Natural killer cell (primary cell): ENCODE data around the gene LYST. TPM values are rescaled to one million over a fixed set of nuclear protein-coding genes. Genes with fewer than 3 reads are reported as not detected.
"Not testable (repeated sequence)": the region's sequence is repeated elsewhere in the genome, so short reads cannot be mapped to it uniquely, and the experiment has no call there.

Experiments
- ATAC-seq, 3 donors: fragments of 150-1000 bp in 2 of 3; fragments of 200-7000 bp in 1 of 3; cut with Tn5 transposase; 1 replicate in 1 of 3; 2 replicates in 2 of 3; pipeline ENCODE4 v1.10.0; 2021; ENCODE audit warnings: mild to moderate bottlenecking in 2 of 3, moderate library complexity in 2 of 3
- DNase-seq, 2 donors: peaks; one replicate each; pipeline versions ENCODE4 v3.0.0 to v3.0.0-alpha.2; 2013 to 2021; ENCODE audit warnings: mixed read lengths in 1 of 2
- H3K27ac ChIP-seq: one replicate; pipeline ENCODE4 v1.5.1; 2013; ENCODE audit warnings: mild to moderate bottlenecking, low read length
- H3K27me3 ChIP-seq: one replicate; pipeline ENCODE4 v1.6.1; 2013; ENCODE audit warnings: low read length; ENCODE audit not compliant: control insufficient read depth, insufficient read depth
- H3K36me3 ChIP-seq: one replicate; pipeline ENCODE4 v1.6.1; 2013; ENCODE audit warnings: low read length; ENCODE audit not compliant: control insufficient read depth, insufficient read depth
- H3K4me1 ChIP-seq: one replicate; pipeline ENCODE4 v1.6.1; 2013; ENCODE audit warnings: low read length; ENCODE audit not compliant: control insufficient read depth, insufficient read depth
- H3K4me3 ChIP-seq: one replicate; pipeline ENCODE4 v1.5.1; 2013; ENCODE audit warnings: low read length
- H3K9me3 ChIP-seq: one replicate; pipeline ENCODE4 v1.6.1; 2013; ENCODE audit warnings: low read length; ENCODE audit not compliant: control insufficient read depth, insufficient read depth
- H3K27ac Mint-ChIP-seq, 2 donors: one replicate each; pipeline ENCODE4 v1.8.0; 2022; ENCODE audit warnings: mild to moderate bottlenecking in 2 of 2, mixed read lengths in 2 of 2, moderate library complexity in 1 of 2
- H3K27me3 Mint-ChIP-seq, 2 donors: one replicate each; pipeline ENCODE4 v1.8.0; 2022; ENCODE audit warnings: low read depth in 2 of 2, mixed read lengths in 2 of 2
- H3K36me3 Mint-ChIP-seq: one replicate; pipeline ENCODE4 v1.8.0; 2022; ENCODE audit warnings: mixed read lengths
- H3K4me1 Mint-ChIP-seq, 2 donors: one replicate each; pipeline ENCODE4 v1.8.0; 2022; ENCODE audit warnings: mixed read lengths in 2 of 2
- H3K4me3 Mint-ChIP-seq: one replicate; pipeline ENCODE4 v1.8.0; 2022; ENCODE audit warnings: mild to moderate bottlenecking, moderate library complexity, mixed read lengths
- H3K9me3 Mint-ChIP-seq, 2 donors: one replicate each; pipeline ENCODE4 v1.8.0; 2022; ENCODE audit warnings: mixed read lengths in 2 of 2
- WGBS: methylation state at CpG from one replicate; pipeline ENCODE4 v1.1.7; 2013; ENCODE audit warnings: missing lambda C conversion rate; ENCODE audit not compliant: insufficient coverage; 5-methylcytosine and 5-hydroxymethylcytosine counted together
- intact Hi-C: fragments of 100-400 bp; cut with micrococcal nuclease; formaldehyde crosslinking; loops from one replicate; pipeline ENCODE4 v1.14.2; 2022
- total RNA-seq, 4 donors: library from RNA; stranded (reverse); fragments of 120-200 nt in 1 of 4; gene quantifications; one replicate each; pipeline versions ENCODE4 v1.2.3 to v1.2.4, GENCODE V29; 2013 to 2022
- TF ChIP-seq, protein P1 (sequence below): fragments of 200-600 bp; IDR thresholded peaks from one replicate; pipeline ENCODE4 v1.8.0; 2022; ENCODE audit warnings: antibody characterized with exemption

Gene LYST
- total RNA-seq, 3 donors from 2014 or later (not counting 1 experiment from before 2014, with no cell fraction given), result 89.9 to 115 (median 93.6) TPM

DNA sequence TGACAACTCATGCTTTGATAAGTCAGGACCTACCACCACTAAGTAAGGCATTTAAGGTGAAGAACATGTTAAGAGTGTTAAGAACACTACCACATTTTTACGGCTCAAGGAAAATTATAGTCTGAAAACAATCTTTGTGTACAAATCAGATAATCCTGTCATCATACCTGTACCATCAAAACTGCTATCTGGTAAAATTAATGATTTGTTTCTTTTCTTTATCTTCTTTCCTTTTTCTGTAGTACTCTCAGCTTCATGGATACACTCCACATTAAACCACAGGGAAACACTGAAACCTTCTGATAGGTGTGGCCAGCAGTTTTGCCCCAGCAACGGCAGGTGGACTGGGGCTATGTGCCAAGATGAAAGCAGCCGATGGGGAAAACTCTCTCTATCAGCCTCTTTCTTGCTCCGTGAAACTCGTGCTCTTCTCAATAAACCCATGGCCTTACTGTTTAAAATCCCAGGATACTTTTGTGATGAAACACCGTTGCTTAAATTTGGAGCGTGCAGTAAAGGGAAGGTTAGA, 75.1 kb downstream of the LYST start:
- no peaks in the 10 kb centered on the region for H3K36me3 Mint-ChIP-seq
- no peaks in the 10 kb centered on the region for H3K4me1 ChIP-seq
- H3K27ac Mint-ChIP-seq, result no peak overlapping the region
- H3K4me3 Mint-ChIP-seq, result no peak overlapping the region
- intact Hi-C loops, result loop anchor here (5.0 kb wide), 1 partner anchor 51 kb away; no protein-coding TSS in a partner anchor
- H3K27ac ChIP-seq, result no peak overlapping the region
- H3K9me3 ChIP-seq, result no peaks in the 10 kb centered on the region
- DNase-seq (no peak), ATAC-seq (no peak)
- H3K27me3 ChIP-seq, result no peaks in the 10 kb centered on the region
- 98% methylated on average over 4 of the region's 7 CpGs for WGBS
- TF ChIP-seq, protein P1, sequence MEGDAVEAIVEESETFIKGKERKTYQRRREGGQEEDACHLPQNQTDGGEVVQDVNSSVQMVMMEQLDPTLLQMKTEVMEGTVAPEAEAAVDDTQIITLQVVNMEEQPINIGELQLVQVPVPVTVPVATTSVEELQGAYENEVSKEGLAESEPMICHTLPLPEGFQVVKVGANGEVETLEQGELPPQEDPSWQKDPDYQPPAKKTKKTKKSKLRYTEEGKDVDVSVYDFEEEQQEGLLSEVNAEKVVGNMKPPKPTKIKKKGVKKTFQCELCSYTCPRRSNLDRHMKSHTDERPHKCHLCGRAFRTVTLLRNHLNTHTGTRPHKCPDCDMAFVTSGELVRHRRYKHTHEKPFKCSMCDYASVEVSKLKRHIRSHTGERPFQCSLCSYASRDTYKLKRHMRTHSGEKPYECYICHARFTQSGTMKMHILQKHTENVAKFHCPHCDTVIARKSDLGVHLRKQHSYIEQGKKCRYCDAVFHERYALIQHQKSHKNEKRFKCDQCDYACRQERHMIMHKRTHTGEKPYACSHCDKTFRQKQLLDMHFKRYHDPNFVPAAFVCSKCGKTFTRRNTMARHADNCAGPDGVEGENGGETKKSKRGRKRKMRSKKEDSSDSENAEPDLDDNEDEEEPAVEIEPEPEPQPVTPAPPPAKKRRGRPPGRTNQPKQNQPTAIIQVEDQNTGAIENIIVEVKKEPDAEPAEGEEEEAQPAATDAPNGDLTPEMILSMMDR, result no peak
- H3K4me1 Mint-ChIP-seq, result peaks cover 0 to 5% of the 10 kb centered on the region in 2 donors
- no peaks in the 10 kb centered on the region for H3K27me3 Mint-ChIP-seq
- H3K9me3 Mint-ChIP-seq, result no peaks in the 10 kb centered on the region
- peaks cover 55% of the 10 kb centered on the region for H3K36me3 ChIP-seq
- H3K4me3 ChIP-seq, result no peak overlapping the region

DNA sequence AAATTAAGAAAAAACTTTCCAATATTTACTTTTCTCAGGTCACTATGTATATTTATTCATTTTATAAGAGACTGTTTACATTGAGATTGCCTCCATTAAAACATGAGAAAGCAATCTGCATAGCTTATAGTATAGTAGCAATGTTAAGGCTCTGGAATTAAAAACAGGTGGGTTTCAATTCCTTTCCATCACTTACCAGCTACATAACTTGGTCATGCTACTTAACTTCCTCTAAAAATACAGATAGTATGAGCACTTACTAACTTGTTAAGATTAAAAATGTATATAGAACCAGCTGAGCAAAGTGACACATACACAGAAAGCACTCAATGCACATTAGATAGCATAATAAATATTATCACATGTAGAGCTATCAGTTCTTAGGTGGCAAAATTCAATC, 76.6 kb downstream of the LYST start:
- Histone ChIP-seq H3K36me3 (peaks cover 62% of the 10 kb centered on the region), H3K4me3 (no peak overlapping the region), H3K4me1 (no peaks in the 10 kb centered on the region), H3K27ac (no peak overlapping the region), H3K9me3 (no peaks in the 10 kb centered on the region), H3K27me3 (no peaks in the 10 kb centered on the region)
- intact Hi-C loops, result loop anchor here (5.0 kb wide), 1 partner anchor 52 kb away; no protein-coding TSS in a partner anchor
- DNase-seq, result no peak
- Mint-ChIP-seq H3K4me1 (peaks cover 0 to 5% of the 10 kb centered on the region in 2 donors), H3K27me3 (no peaks in the 10 kb centered on the region), H3K9me3 (no peaks in the 10 kb centered on the region), H3K27ac (no peak overlapping the region), H3K36me3 (no peaks in the 10 kb centered on the region), H3K4me3 (no peak overlapping the region)
- TF ChIP-seq, protein P1, result no peak
- no peak for ATAC-seq

DNA sequence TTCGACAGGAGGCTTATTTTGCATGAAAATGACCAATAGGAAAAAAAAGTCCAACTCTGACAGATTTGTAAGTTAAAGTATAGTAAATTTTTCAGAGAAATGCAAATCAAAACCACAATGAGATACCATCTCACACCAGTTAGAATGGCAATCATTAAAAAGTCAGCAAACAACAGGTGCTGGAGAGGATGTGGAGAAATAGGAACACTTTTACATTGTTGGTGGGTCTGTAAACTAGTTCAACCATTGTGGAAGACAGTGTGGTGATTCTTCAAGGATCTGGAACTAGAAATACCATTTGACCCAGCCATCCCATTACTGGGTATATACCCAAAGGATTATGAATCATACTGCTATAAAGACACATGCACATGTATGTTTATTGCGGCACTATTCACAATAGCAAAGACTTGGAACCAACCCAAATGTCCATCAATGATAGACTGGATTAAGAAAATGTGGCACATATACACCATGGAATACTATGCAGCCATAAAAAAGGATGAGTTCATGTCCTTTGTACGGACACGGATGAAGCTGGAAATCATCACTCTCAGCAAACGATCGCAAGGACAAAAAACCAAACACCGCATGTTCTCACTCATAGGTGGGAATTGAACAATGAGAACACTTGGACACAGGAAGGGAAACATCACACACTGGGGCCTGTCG, 80.3 kb downstream of the LYST start:
- H3K27me3 Mint-ChIP-seq, H3K4me3 ChIP-seq, H3K4me3 Mint-ChIP-seq, H3K36me3 Mint-ChIP-seq, ATAC-seq, H3K27me3 ChIP-seq, intact Hi-C loops, H3K4me1 Mint-ChIP-seq, H3K27ac Mint-ChIP-seq, DNase-seq, H3K4me1 ChIP-seq, H3K27ac ChIP-seq, H3K9me3 ChIP-seq, H3K9me3 Mint-ChIP-seq: not testable (repeated sequence)
- 100% methylated on average over 2 of the region's 8 CpGs for WGBS
- peaks cover 66% of the 10 kb centered on the region for H3K36me3 ChIP-seq

DNA sequence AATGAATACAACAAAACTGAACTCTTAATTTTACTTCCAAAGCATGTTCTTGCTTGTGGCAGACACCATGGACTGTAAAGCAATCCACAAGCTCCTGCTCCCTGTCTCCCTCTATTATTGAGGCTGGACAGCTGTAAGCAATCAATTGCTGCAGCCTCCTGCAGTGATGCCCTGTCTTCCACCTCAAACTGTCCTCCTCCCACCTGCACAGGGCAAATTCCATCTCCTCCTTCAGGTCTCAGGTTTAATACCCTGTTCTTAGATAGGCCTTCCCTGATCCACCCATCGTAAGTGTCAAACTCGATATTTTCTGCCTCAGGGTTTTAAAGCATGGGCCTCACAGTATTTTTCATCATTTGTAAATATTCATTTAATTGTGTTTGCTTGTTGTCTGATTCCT, 81.8 kb downstream of the LYST start:
- TF ChIP-seq, protein P1, result no peak
- Histone ChIP-seq H3K4me1 (no peaks in the 10 kb centered on the region), H3K27me3 (no peaks in the 10 kb centered on the region), H3K27ac (no peak overlapping the region), H3K4me3 (no peak overlapping the region), H3K9me3 (no peaks in the 10 kb centered on the region), H3K36me3 (peaks cover 64% of the 10 kb centered on the region)
- Mint-ChIP-seq H3K9me3 (no peaks in the 10 kb centered on the region), H3K4me1 (no peaks in the 10 kb centered on the region), H3K27ac (no peak overlapping the region), H3K36me3 (no peaks in the 10 kb centered on the region), H3K27me3 (no peaks in the 10 kb centered on the region), H3K4me3 (no peak overlapping the region)
- WGBS, result 100% methylated on average over 2 of the region's 2 CpGs
- intact Hi-C loops, result loop anchor here (5.0 kb wide), 1 partner anchor 187 kb away; no protein-coding TSS in a partner anchor
- no peak for ATAC-seq
- DNase-seq, result no peak
